ENCODE results near the gene DRD2.

DNA sequence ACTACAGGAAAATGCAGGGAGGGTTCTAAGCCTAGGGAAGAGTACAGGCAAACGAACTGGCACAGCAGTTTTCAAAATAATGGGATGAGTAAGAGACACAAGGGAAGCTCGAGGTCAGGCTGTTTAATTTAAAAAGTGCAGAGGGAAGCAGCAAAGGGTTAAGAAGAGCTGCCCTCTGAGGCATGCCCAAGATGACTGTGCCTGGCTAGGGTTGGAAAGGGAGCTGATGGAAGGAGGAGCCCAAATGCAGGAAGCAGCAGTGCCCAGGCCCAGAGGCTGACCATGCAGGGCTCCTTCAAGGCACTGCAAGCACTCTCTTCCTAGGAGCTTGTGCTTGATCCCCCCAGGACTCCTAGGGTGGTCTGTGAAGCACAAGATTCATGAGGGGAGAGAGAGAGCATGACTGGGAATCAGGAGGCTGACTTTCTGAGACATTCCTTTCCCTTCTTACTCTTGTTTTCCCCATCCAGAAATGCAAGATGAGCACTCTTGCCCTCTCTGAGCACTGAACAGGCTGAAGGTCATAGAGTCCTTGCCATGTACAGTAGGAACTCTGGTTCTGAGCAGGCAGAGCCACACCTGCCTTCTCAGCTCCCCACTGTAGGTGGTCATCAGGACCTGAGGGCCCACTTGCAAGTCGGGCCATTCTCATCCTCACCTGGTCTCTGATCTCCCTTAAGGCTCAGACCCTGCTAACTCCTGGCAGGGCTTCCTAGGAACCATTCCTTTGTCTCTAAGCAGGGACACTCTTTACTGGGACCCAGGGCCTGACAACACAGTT, 46.7 kb upstream of the DRD2 start:
- TF ChIP-seq CTCF (conservative IDR thresholded peaks at IDR 0.05) (no peak), ZFX (IDR thresholded peaks at IDR 0.05) (no peak)
